ENCODE measurements around the gene NTNG2.

Gene NTNG2

GRCh38 chr9:132238026-132238972 lies 76.4 kb downstream of the NTNG2 start:
- DNase-seq: no peak

DNA sequence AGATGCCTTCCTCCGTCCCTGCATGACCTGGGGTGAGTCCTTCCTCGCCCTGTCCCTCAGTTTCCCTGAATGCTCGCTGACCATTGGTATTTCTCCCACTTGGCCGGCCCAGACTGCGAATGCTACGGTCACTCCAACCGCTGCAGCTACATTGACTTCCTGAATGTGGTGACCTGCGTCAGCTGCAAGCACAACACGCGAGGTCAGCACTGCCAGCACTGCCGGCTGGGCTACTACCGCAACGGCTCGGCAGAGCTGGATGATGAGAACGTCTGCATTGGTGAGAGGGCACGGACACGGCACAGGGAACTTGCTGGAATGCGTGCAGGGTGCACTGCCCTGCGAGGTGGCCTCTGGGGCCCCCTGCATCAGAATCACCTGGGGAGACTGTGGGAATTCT lies 77.1 kb downstream of the NTNG2 start:
- no peak for DNase-seq

- no peak for DNase-seq
These were observed 77.7 kb downstream of the NTNG2 start for GRCh38 chr9:132239518-132239917.

DNA sequence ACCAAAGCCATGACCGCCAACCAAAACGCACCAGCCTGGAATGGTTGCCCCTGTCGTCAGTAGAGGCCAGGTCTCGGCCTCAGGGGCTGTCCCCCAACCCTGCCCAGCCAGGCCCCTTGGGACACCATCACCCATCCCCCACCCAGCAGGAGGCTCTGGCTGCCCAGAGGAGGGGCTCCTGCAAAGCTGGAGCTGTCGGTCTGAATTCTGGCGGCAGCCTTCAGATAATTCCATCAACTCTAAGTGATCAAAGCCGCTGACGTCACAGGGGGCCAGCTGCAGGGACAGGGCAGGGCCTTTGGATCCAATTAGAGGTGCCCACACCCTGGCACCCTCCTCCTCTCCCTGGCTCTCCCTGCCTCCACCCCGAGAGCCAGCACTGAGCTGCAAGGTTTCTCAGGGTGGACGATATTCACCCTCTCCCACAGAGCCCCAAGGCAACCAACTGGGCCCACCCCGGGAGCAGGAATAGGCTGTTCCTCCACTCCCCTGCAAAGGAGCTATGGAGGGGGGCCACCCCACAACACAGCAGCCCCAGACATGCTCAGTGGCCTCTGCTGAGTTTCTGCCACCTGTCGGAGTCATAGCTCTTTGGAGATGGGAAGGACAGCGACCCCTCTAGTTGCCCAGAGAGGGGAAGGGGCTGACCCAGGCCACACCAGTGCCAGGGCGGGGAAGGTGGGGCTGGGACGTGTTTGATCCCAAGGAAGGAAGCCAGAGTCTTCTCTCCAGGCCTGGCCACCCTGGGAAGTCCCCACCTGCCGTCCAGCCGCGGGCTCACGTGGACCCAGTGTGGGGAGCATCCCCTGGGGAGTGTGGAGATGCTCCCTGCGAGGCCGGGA lies 78.4 kb downstream of the NTNG2 start:
- peak; percentile 25 for DNase-seq

- DNase-seq: peak; percentile 100
These were observed 79.1 kb downstream of the NTNG2 start for GRCh38 chr9:132240841-132241482.

DNA sequence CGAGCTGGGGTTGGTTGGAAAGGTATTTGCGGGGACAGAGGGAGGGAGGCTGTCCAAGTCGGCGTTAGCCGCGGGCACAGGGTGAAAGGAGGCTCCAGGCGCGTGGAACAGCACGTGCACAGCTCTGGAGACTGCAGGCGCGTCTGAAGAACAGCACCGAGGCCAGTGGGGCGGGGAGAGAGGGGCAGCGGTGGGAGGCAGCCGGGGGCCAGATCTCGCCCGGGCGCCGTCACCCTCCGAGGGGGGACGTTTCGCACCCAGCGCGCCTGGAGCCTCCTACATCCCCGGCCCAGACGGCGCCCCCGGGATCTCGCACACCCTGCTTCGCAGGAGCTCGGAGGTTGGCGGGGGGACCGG lies 79.6 kb downstream of the NTNG2 start:
- no peak for DNase-seq

GRCh38 chr9:132241840-132242620 lies 80.2 kb downstream of the NTNG2 start:
- peak; percentile 46 for DNase-seq

GRCh38 chr9:132242621-132243155 lies 80.8 kb downstream of the NTNG2 start:
- DNase-seq: no peak

- DNase-seq: no peak
These were observed 81.6 kb downstream of the NTNG2 start for GRCh38 chr9:132243156-132244074.

DNA sequence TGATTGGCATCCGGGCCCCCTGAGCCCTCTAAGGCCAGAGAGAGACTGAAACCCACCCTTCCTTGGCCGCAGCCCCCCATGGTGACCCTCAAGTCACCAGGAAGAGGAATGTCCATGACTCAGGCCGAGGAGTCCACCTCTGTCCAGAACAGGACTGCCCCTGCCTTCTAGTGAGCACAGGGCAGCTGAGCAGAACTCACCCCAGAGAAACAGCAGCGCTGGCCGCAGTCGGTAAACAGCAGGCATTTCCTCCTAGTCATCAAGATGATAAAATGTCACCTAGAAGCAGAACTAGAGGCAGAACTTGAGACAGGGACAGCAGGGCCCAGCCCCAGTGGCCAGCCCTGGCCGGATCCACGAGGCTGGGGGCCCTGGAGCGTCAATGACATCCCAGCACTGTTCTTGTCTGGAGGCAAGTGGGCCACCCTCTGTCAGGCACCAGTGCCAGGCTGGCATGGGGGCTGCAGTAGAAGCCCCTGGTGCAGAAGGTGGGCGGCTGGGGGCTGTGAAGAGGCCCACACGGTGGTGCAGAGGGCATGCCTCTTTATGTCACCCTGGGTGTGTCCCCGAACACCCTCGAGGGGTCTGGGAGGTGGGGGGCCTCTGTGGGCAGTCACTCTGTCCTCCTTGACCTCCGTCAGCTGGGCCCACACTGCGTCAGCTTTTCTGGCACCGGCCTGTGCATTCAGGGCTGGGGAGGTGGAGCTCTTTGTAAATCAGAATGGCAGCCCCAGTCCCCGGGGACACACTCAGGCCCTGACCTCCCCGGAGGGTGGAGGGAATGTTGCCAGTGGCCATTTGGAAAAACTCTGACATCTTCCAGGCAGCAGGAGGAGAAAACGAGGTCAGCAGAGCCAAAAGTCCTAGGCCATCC lies 83.0 kb downstream of the NTNG2 start:
- no peak for DNase-seq

GRCh38 chr9:132245465-132245864 lies 83.6 kb downstream of the NTNG2 start:
- DNase-seq: no peak

DNA sequence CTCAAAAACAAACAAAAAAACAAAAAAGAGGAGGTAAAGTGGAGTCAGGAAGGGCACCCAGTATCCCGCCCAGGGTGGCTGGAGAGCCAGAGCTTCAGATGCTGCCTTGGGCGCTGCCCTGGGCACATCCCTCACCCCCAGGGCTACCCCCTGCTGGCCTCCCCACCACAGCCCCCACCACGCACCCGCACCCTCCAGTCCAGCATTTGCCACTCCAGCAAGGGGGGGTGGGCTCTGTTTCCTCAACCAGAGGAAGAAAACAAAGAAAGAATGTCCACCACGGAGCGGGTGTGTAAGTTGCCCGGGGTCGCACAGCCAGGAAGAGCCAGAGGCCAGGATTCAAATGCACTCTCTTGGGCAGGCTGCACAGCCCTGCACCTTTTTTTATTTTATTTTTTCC lies 86.1 kb downstream of the NTNG2 start:
- no peak for DNase-seq

GRCh38 chr9:132249123-132249522 lies 87.3 kb downstream of the NTNG2 start:
- DNase-seq: no peak

DNA sequence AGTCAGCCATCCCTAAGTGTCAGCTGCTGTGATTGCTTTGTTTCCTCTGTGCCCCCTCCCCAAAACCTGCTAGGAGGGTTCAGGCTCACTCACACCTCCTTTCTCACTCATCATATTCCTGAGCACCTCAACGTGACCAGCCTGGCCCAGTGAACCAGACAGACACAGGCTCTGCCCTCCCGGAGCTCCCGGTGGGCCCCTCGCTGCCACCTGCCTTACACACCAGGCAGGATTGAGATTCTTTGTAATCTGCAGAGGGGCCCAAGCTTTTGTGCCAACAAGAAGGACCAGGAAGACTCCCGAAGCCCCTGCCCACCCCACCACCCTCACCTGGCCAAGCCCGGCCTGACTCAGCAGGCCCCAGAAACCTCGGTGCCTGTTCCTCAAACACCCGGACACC lies 87.8 kb downstream of the NTNG2 start:
- no peak for DNase-seq

- no peak for DNase-seq
These were observed 88.7 kb downstream of the NTNG2 start for GRCh38 chr9:132250324-132251262.

DNA sequence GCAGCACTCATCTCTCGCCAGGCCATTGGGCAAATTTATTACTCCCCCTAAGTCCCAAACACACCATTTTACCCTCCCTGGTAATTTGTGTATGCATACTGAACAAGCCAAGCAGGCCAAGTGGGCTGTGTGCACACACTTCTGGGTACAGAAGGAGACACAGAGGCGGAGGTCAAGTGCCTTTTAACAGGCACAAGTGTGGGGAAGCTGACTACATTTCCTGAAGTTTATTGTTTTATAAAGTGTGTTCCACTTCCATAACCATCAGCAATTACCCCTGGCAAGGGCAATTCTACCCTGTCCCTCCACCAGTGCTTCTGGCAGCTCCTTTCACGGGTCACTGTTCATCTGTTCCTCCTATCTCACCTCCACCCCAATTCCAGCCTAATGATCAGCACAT lies 99.0 kb downstream of the NTNG2 start:
- DNase-seq: no peak

DNA sequence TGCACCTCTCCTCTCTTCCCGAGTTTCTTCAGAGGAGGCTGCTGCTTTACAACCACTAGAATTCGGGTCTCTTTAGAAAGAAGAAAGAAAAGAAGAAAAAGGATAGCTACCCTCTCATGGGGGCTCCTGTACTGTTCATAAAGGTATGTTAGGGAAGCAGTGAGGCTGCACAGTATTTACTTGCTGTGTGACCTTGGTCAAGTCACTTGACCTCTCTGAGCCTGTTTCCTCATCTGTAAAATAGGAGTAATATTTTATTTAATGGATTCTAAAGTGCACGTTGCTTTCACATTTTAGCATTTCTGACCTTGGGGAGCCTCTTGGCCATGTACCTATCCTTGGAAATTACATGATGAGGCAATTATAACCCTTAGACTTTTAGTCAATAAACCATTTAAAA lies 104.2 kb downstream of the NTNG2 start:
- DNase-seq: no peak

DNA sequence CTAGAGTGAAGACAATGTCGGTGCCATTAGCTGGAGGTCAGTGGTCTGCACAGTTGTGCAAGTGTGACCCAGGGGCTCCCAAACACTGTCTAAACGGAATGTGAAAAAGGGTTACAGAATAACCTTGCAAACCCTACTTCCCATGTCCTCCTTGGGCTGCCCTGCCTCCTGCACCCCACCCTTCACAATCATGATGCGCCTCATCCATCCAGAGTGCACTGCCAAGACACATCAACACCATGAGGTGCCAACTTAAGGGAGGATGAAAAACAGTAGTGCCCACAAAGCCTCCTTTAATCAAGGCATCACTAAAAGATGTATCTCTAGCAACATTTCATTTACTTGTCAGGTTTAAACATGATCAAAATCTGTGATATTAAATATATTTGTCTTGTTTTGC lies 105.8 kb downstream of the NTNG2 start:
- no peak for DNase-seq
